HEK293 (cell line): ENCODE results near the gene DYNC1I1.

ENCODE experiments used
- CTCF ChIA-PET: fragments of 350-600 bp; formaldehyde crosslinking; extraction: SDS; loops from one replicate; lab custom pipeline; 2021; ENCODE audit warnings: antibody characterized with exemption; lab: Yijun Ruan, JAX
- POLR2A ChIA-PET: fragments of 300-600 bp; formaldehyde crosslinking; extraction: SDS; loops from one replicate; lab custom pipeline; 2020; ENCODE audit warnings: antibody characterized with exemption, inconsistent platforms; lab: Yijun Ruan, JAX
- H3K27ac ChIP-seq: fragments of 200-500 bp; sonication (Bioruptor generic); 2 replicates; pipeline ENCODE4 v1.5.1; 2014; ENCODE audit warnings: low read depth, low read length, control low read depth, inconsistent platforms; ENCODE audit errors: extremely low read depth
- H3K36me3 ChIP-seq, 2 experiments: fragments of 200-500 bp in 1 of 2; sonication (Bioruptor generic) in 1 of 2; 1 replicate in 1 of 2; 2 replicates in 1 of 2; pipeline ENCODE4 v1.5.1; 2014 to 2017; ENCODE audit warnings: inconsistent platforms in 2 of 2, low read length in 2 of 2; ENCODE audit not compliant: control insufficient read depth in 2 of 2, insufficient read depth in 1 of 2
- H3K4me1 ChIP-seq: fragments of 200-500 bp; sonication (Bioruptor generic); 2 replicates; pipeline ENCODE4 v1.5.1; 2014; ENCODE audit warnings: mild to moderate bottlenecking, low read length, inconsistent platforms; ENCODE audit not compliant: control insufficient read depth, insufficient read depth
- H3K4me3 ChIP-seq: 2 replicates; pipeline ENCODE4 v1.5.1; 2011; ENCODE audit warnings: low read depth, mild to moderate bottlenecking, control low read depth, low read length, moderate library complexity
- H3K9me3 ChIP-seq: fragments of 200-500 bp; sonication (Bioruptor generic); 2 replicates; pipeline ENCODE4 v1.5.1; 2014; ENCODE audit warnings: low read depth, low read length, inconsistent platforms; ENCODE audit not compliant: control insufficient read depth, insufficient read depth
- KLF10 ChIP-seq: fragments of 450-650 bp; IDR thresholded peaks from 2 replicates; pipeline ENCODE4 v1.5.1; 2018; ENCODE audit warnings: missing biosample characterization, mild to moderate bottlenecking, missing genetic modification characterization
- MEIS1 ChIP-seq: sonication (generic); formaldehyde crosslinking; IDR thresholded peaks from 2 replicates; pipeline ENCODE4 v1.8.1; 2022; ENCODE audit warnings: missing genetic modification reagents, mild to moderate bottlenecking, borderline replicate concordance
- MZF1 ChIP-seq: fragments of 450-650 bp; formaldehyde crosslinking; IDR thresholded peaks from 2 replicates; pipeline ENCODE4 v1.5.1; 2017; ENCODE audit warnings: missing biosample characterization, missing genetic modification characterization, borderline replicate concordance
- SP2 ChIP-seq: fragments of 450-650 bp; formaldehyde crosslinking; IDR thresholded peaks from 2 replicates; pipeline ENCODE4 v1.5.1; 2016; ENCODE audit warnings: missing biosample characterization, missing genetic modification characterization
- SP3 ChIP-seq: fragments of 450-650 bp; formaldehyde crosslinking; IDR thresholded peaks from 2 replicates; pipeline ENCODE4 v1.5.1; 2016; ENCODE audit warnings: missing biosample characterization, missing genetic modification characterization
- ZFP69B ChIP-seq: fragments of 450-650 bp; formaldehyde crosslinking; IDR thresholded peaks from 2 replicates; pipeline ENCODE4 v1.5.1; 2016; ENCODE audit warnings: missing biosample characterization, missing genetic modification characterization
- ZNF114 ChIP-seq: fragments of 450-650 bp; formaldehyde crosslinking; IDR thresholded peaks from 2 replicates; pipeline ENCODE4 v1.5.0; 2017; ENCODE audit warnings: missing biosample characterization, missing genetic modification characterization
- ZNF132 ChIP-seq: fragments of 450-650 bp; formaldehyde crosslinking; IDR thresholded peaks from 2 replicates; pipeline ENCODE4 v1.5.1; 2017; ENCODE audit warnings: missing biosample characterization, missing genetic modification characterization, borderline replicate concordance
- ZNF157 ChIP-seq: fragments of 450-650 bp; formaldehyde crosslinking; IDR thresholded peaks from 2 replicates; pipeline ENCODE4 v1.5.1; 2016; ENCODE audit warnings: missing biosample characterization, missing genetic modification characterization
- ZNF169 ChIP-seq: fragments of 450-650 bp; formaldehyde crosslinking; IDR thresholded peaks from 2 replicates; pipeline ENCODE4 v1.5.1; 2016; ENCODE audit warnings: missing biosample characterization, missing genetic modification characterization
- ZNF221 ChIP-seq: fragments of 450-650 bp; formaldehyde crosslinking; IDR thresholded peaks from 2 replicates; pipeline ENCODE4 v1.5.1; 2017; ENCODE audit warnings: missing biosample characterization, missing genetic modification characterization, borderline replicate concordance
- ZNF23 ChIP-seq: fragments of 450-650 bp; formaldehyde crosslinking; IDR thresholded peaks from 2 replicates; pipeline ENCODE4 v1.5.1; 2016; ENCODE audit warnings: missing biosample characterization, missing genetic modification characterization, borderline replicate concordance
- ZNF521 ChIP-seq: fragments of 450-650 bp; formaldehyde crosslinking; IDR thresholded peaks from 2 replicates; pipeline ENCODE4 v1.5.1; 2017; ENCODE audit warnings: missing biosample characterization, mild to moderate bottlenecking, missing genetic modification characterization
- ZNF596 ChIP-seq: fragments of 450-650 bp; IDR thresholded peaks from 2 replicates; pipeline ENCODE4 v1.5.0; 2018; ENCODE audit warnings: missing biosample characterization, mild to moderate bottlenecking, missing genetic modification characterization, moderate library complexity
- ZNF76 ChIP-seq: fragments of 450-650 bp; formaldehyde crosslinking; IDR thresholded peaks from 2 replicates; pipeline ENCODE4; 2016; ENCODE audit warnings: low read depth, missing biosample characterization, missing genetic modification characterization, borderline replicate concordance
- ZNF768 ChIP-seq: fragments of 450-650 bp; formaldehyde crosslinking; IDR thresholded peaks from 2 replicates; pipeline ENCODE4 v1.5.1; 2018; ENCODE audit warnings: missing biosample characterization, mild to moderate bottlenecking, missing genetic modification characterization
- ZNF777 ChIP-seq: fragments of 450-650 bp; formaldehyde crosslinking; IDR thresholded peaks from 2 replicates; pipeline ENCODE4 v1.5.1; 2017; ENCODE audit warnings: missing biosample characterization, missing genetic modification characterization, borderline replicate concordance
- TF ChIP-seq, protein P1 (sequence below): fragments of 450-650 bp; formaldehyde crosslinking; IDR thresholded peaks from 2 replicates; pipeline ENCODE4 v1.5.1; 2016; ENCODE audit warnings: missing biosample characterization, missing genetic modification characterization, borderline replicate concordance
- TF ChIP-seq, protein P2 (sequence below): fragments of 450-650 bp; formaldehyde crosslinking; IDR thresholded peaks from 2 replicates; pipeline ENCODE4 v1.5.1; 2016; ENCODE audit warnings: missing biosample characterization, missing genetic modification characterization
- TF ChIP-seq, protein P3 (sequence below): fragments of 450-650 bp; formaldehyde crosslinking; IDR thresholded peaks from 2 replicates; pipeline ENCODE4 v1.5.1; 2016; ENCODE audit warnings: missing biosample characterization, missing genetic modification characterization

Gene DYNC1I1

DNA sequence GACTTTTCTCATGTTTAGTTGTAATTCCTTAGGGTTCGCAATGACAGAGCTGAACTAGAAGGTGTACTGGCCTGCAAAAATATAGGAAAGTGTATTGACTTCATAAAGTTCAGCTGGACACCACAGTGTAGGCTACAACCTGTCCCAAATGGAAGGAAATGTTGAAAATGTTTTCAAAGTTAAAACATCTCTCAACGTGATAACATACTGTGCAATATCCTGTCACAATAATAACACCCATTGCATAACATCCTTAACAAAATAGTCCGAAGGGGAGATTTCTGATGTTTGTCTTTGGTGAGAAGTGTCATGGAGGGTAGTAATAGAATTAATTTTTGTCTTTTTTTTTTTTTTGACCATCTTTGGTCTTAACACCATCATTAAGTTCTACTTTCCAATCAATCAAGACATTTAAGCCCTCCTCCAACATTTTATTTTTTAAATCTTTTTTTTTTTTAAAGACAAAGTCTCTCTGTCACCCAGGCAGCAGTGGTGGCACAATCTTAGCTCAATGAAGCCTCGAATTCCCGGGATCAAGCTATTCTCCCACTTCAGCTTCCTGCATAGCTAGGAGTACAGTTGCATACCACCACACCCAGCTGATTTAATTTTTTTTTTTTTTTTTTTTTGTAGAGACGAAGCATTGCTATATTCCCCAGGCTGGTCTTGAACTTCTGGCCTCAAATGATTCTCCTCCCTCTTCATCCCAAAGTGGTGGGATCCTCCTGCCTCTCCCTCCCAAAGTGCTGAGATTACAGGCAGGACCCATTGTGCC is 45.7 kb downstream of the DYNC1I1 start:
- H3K9me3 ChIP-seq = no peaks in the 10 kb centered on the region
- H3K27ac ChIP-seq = no peak overlapping the region
- H3K36me3 ChIP-seq = no peaks in the 10 kb centered on the region
- no peaks in the 10 kb centered on the region for H3K4me1 ChIP-seq
- ChIA-PET POLR2A (no interaction called here), CTCF (no interaction called here)
- H3K4me3 ChIP-seq = no peak overlapping the region
- no peak for TF ChIP-seq ZNF76 (tag by site-specific recombination)
- no peak for TF ChIP-seq MEIS1 (CRISPR knock-in tag)
- no peak for TF ChIP-seq ZNF777 (tag by site-specific recombination)
- TF ChIP-seq ZFP69B = no peak
- TF ChIP-seq ZNF132 (tag by site-specific recombination) = no peak
- no peak for TF ChIP-seq ZNF169 (tag by site-specific recombination)
- TF ChIP-seq MZF1 (tag by site-specific recombination) = no peak
- TF ChIP-seq ZNF157 (tag by site-specific recombination) = no peak
- TF ChIP-seq SP2 (tag by site-specific recombination) = no peak
- TF ChIP-seq ZNF23 (tag by site-specific recombination) = no peak
- TF ChIP-seq, protein P1, sequence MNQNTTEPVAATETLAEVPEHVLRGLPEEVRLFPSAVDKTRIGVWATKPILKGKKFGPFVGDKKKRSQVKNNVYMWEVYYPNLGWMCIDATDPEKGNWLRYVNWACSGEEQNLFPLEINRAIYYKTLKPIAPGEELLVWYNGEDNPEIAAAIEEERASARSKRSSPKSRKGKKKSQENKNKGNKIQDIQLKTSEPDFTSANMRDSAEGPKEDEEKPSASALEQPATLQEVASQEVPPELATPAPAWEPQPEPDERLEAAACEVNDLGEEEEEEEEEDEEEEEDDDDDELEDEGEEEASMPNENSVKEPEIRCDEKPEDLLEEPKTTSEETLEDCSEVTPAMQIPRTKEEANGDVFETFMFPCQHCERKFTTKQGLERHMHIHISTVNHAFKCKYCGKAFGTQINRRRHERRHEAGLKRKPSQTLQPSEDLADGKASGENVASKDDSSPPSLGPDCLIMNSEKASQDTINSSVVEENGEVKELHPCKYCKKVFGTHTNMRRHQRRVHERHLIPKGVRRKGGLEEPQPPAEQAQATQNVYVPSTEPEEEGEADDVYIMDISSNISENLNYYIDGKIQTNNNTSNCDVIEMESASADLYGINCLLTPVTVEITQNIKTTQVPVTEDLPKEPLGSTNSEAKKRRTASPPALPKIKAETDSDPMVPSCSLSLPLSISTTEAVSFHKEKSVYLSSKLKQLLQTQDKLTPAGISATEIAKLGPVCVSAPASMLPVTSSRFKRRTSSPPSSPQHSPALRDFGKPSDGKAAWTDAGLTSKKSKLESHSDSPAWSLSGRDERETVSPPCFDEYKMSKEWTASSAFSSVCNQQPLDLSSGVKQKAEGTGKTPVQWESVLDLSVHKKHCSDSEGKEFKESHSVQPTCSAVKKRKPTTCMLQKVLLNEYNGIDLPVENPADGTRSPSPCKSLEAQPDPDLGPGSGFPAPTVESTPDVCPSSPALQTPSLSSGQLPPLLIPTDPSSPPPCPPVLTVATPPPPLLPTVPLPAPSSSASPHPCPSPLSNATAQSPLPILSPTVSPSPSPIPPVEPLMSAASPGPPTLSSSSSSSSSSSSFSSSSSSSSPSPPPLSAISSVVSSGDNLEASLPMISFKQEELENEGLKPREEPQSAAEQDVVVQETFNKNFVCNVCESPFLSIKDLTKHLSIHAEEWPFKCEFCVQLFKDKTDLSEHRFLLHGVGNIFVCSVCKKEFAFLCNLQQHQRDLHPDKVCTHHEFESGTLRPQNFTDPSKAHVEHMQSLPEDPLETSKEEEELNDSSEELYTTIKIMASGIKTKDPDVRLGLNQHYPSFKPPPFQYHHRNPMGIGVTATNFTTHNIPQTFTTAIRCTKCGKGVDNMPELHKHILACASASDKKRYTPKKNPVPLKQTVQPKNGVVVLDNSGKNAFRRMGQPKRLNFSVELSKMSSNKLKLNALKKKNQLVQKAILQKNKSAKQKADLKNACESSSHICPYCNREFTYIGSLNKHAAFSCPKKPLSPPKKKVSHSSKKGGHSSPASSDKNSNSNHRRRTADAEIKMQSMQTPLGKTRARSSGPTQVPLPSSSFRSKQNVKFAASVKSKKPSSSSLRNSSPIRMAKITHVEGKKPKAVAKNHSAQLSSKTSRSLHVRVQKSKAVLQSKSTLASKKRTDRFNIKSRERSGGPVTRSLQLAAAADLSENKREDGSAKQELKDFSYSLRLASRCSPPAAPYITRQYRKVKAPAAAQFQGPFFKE (tag by site-specific recombination) = no peak
- TF ChIP-seq, protein P2, sequence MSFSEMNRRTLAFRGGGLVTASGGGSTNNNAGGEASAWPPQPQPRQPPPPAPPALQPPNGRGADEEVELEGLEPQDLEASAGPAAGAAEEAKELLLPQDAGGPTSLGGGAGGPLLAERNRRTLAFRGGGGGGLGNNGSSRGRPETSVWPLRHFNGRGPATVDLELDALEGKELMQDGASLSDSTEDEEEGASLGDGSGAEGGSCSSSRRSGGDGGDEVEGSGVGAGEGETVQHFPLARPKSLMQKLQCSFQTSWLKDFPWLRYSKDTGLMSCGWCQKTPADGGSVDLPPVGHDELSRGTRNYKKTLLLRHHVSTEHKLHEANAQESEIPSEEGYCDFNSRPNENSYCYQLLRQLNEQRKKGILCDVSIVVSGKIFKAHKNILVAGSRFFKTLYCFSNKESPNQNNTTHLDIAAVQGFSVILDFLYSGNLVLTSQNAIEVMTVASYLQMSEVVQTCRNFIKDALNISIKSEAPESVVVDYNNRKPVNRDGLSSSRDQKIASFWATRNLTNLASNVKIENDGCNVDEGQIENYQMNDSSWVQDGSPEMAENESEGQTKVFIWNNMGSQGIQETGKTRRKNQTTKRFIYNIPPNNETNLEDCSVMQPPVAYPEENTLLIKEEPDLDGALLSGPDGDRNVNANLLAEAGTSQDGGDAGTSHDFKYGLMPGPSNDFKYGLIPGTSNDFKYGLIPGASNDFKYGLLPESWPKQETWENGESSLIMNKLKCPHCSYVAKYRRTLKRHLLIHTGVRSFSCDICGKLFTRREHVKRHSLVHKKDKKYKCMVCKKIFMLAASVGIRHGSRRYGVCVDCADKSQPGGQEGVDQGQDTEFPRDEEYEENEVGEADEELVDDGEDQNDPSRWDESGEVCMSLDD = no peak
- no peak for TF ChIP-seq ZNF596 (tag by site-specific recombination)
- no peak for TF ChIP-seq ZNF221 (tag by site-specific recombination)
- no peak for TF ChIP-seq ZNF114 (tag by site-specific recombination)
- no peak for TF ChIP-seq SP3 (tag by site-specific recombination)
- no peak for TF ChIP-seq ZNF768 (tag by site-specific recombination)
- TF ChIP-seq, protein P3, sequence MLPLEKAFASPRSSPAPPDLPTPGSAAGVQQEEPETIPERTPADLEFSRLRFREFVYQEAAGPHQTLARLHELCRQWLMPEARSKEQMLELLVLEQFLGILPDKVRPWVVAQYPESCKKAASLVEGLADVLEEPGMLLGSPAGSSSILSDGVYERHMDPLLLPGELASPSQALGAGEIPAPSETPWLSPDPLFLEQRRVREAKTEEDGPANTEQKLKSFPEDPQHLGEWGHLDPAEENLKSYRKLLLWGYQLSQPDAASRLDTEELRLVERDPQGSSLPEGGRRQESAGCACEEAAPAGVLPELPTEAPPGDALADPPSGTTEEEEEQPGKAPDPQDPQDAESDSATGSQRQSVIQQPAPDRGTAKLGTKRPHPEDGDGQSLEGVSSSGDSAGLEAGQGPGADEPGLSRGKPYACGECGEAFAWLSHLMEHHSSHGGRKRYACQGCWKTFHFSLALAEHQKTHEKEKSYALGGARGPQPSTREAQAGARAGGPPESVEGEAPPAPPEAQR (tag by site-specific recombination) = no peak
- TF ChIP-seq KLF10 (tag by site-specific recombination) = no peak
- TF ChIP-seq ZNF521 = no peak
